Measurements from ENCODE around the gene ZNF507. TPM values are rescaled to one million over a fixed set of nuclear protein-coding genes. Genes with fewer than 3 reads are reported as not detected.

Gene ZNF507
- total RNA-seq = 6.1 and 10.3 TPM in 2 replicates

DNA sequence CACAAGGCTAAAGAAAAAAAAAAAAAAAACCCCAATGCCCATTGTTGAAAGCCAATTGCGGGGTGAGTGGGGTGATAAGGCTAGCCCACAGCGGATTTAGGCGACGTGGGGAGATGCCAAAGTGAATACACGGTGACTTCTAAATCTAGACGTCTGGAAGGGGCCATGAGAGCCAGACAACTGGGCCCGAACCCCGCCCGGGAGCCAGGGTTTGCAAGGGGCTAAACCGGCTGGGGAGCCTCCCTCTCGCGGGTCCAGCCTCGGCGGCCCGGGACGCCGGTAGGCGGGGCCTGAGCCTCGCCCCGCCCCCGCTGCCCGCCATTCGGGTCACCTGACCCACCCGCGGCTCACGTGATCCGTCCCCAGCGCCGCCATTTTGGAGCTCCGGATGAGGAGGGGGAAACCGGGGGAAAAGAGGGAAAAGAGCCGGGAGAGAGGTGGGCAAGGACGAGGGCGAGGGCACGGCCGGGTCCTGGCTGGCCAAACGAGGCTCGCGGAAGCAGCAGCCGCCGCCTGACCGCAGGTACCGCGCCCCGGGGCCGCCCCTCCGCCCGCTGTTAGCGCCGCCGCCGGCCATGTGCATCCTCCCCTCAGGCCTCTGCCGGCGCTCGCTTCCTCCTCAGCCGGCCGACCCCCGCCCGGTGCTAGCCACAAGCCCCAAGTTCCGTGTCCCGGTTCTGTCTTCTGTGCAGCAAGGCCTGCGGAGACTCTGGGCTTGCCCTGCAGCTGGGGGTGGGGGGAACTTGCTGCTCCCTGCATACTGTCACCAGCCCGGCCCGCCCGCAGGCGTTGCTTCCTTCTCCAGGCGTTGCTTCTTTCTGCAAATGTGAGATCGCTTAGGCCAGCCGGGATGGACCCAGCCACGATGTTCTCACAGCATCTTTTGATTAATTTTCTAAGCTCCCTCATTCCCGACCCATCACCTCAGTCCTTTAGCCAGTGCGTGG, at the start of gene ZNF507:
ZNF507 (plus strand) TSS at position 350 of the 947 bp plus-strand sequence. CDS start 7,221 bp downstream, outside the sequence.

DNA sequence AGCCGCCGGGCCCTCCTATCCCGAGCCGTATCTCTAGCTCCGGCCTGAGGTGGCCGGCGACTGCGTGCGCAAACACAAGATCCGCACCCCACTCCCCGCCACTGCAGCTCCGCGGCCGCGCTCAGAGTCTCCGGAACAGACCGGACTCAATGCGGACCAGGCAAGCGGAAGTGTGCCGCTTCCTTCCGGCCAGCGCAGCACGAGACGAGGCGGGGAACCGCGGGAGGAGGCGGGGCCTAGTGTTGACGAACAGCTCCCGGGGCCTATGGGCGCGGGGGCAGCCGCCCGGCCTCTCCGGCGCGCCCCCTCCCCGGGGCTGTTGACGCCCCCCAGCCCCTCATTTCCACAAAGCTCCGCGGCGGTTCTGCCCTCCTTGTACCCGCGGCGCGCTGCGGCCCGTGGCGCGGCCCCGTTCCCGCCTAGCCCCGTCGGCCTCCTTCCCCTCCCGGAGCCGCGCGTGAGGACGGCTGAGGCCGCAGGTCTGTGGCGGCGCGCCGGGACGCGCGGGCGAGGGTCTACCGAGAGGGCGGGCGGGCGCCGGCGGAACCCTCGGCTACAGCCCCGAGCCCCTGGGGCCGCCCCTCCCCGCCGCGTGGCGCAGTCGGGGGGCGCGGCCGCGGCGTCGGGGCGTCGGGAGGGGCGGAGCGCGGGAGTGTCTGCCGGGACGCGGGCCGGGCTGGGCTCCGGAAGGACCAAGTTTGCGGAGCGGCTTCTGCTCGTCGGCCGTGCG, 60.2 kb downstream of the ZNF507 start, which contains the start of gene DPY19L3:
DPY19L3 (plus strand) TSS at position 340 of the 730 bp plus-strand sequence. CDS start 2,484 bp downstream, outside the sequence.

Other genes with a start within 250 kb of the ZNF507 start
- 24.8 and 25.9 TPM in 2 replicates for gene DPY19L3, start 60.2 kb downstream of the ZNF507 start, total RNA-seq
- gene PDCD5, start 235.6 kb downstream of the ZNF507 start, total RNA-seq = 155 and 168 TPM in 2 replicates

Measured in myometrial cell (primary cell).